ENCODE measurements around the gene XRCC2.

DNA sequence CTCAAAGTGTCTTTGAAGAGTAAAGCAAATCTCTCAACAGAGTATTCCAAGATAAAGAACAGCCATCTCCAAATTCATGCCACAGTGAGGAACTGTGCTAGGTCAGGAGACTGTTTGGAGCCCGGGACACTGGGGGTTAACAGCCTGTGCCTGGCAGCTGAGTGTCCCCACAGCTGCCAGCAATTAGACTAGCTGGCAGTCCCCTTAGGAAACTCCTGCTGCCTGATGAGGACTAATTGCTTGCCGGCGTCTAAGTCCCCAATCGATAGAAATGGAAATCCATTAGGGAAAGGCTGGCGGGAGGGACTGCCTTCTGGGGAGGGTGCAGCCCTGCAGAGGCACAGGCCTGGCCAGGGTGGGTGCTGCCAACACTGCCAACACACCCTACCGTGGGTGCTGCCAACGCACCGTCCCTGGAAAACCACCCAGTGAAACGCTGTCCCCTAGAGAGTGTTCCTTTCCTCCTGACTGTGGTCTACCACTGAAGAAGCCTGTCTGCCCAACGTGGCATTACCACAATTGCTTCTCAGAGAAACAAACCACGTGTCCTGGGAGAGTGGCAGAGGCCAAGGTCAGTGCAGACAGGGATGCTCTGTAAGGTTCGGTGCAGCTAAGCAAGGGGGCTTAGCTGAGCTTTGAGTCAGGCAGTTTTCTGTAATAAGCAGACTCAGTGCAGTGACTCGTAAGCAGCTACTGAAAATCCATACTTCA is 60.8 kb downstream of the XRCC2 start:
- TF ChIP-seq POLR2AphosphoS5 (IDR thresholded peaks at IDR 0.05) = no peak
- TF ChIP-seq, protein P1, sequence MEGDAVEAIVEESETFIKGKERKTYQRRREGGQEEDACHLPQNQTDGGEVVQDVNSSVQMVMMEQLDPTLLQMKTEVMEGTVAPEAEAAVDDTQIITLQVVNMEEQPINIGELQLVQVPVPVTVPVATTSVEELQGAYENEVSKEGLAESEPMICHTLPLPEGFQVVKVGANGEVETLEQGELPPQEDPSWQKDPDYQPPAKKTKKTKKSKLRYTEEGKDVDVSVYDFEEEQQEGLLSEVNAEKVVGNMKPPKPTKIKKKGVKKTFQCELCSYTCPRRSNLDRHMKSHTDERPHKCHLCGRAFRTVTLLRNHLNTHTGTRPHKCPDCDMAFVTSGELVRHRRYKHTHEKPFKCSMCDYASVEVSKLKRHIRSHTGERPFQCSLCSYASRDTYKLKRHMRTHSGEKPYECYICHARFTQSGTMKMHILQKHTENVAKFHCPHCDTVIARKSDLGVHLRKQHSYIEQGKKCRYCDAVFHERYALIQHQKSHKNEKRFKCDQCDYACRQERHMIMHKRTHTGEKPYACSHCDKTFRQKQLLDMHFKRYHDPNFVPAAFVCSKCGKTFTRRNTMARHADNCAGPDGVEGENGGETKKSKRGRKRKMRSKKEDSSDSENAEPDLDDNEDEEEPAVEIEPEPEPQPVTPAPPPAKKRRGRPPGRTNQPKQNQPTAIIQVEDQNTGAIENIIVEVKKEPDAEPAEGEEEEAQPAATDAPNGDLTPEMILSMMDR (IDR thresholded peaks at IDR 0.05) = no peak
